ENCODE data around the gene SESN3. TPM values are rescaled to one million over a fixed set of nuclear protein-coding genes. Genes with fewer than 3 reads are reported as not detected.
"Not testable (repeated sequence)": the region's sequence is repeated elsewhere in the genome, so short reads cannot be mapped to it uniquely, and the experiment has no call there.

The SESN3 gene
- total RNA-seq, 1 experiment from 2014 or later: 2.1 TPM

DNA sequence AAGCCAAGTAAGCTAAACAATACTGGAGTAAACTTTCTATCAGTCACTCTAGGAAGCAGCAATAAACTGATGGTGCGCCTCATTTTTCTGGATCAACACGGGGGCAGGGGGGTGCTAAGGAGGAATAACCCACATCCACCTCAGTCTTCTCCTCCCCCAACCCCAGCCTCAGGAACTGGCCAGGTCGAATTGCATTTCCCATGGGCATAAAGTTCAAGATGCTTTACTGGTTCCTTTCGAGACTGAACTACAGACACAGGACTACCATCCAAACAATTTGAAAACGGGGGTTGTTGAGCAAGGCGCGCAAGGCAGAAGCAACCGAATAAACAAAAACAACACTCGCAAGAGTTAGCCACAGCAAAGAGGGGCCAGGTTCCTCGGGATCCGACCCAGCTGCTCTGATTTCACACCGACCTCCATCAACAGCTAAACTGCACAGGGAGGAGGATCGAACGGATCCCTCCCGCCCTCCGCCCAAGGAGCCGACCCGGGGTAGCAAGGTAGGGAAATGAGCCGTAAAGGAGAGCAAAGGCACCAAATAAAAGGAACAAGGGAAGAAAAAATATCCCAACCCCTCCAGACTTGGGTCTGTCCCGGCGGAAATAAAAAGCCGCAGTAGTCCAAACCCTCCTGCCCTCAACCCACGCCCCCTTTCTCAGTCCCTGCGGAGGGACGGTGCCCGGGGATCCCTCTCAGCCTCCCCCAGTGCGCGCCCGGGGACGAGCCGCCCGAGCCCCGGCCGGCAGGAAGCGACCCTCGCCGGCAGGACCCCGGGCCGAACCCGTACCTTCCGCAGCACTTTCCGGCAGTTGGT lies 801 bp downstream of the SESN3 start:
- in situ Hi-C loops (cut with HindIII; ENCODE audit: low pct_unique_long_range_greater_than_20kb, low sequenced_read_pairs): no loop called here

GRCh38 chr11:95229199-95229992 lies 1.6 kb downstream of the SESN3 start:
- in situ Hi-C loops (cut with HindIII; ENCODE audit: low pct_unique_long_range_greater_than_20kb, low sequenced_read_pairs): no loop called here

More for the DNA sequence above, 801 bp downstream of the SESN3 start:
- peak; percentile 23 for DNase-seq (ENCODE audit: low read depth)

GRCh38 chr11:95228081-95228749 lies 2.8 kb downstream of the SESN3 start:
- in situ Hi-C loops (cut with HindIII; ENCODE audit: low pct_unique_long_range_greater_than_20kb, low sequenced_read_pairs): no loop called here

More at GRCh38 chr11:95229199-95229992, 1.6 kb downstream of the SESN3 start:
- DNase-seq (ENCODE audit: low read depth): no peak

DNA sequence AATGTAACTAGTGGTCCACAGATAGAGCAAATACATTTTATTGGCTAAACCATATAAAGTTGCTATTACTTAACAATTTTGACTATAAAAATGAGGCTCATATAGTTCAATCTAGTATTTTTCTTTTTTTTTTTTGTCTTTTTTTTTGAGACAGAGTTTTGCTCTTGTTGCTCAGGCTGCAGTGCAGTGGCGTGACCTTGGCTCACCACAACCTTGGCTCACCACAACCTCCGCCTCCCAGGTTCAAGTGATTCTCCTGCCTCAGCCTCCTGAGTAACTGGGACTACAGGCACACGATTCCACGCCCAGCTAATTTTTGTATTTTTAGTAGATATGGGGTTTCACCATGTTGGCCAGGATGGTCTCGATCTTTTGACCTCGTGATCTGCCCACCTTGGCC lies 3.9 kb downstream of the SESN3 start:
- in situ Hi-C loops (cut with HindIII; ENCODE audit: low pct_unique_long_range_greater_than_20kb, low sequenced_read_pairs); DNase-seq (ENCODE audit: low read depth): not testable (repeated sequence)

More at GRCh38 chr11:95228081-95228749, 2.8 kb downstream of the SESN3 start:
- DNase-seq (ENCODE audit: low read depth): no peak

GRCh38 chr11:95222817-95223216 lies 8.2 kb downstream of the SESN3 start:
- in situ Hi-C loops (cut with HindIII; ENCODE audit: low pct_unique_long_range_greater_than_20kb, low sequenced_read_pairs): no loop called here
- DNase-seq (ENCODE audit: low read depth): no peak

- no peak for DNase-seq (ENCODE audit: low read depth)
- in situ Hi-C loops (cut with HindIII; ENCODE audit: low pct_unique_long_range_greater_than_20kb, low sequenced_read_pairs): no loop called here
Observed at GRCh38 chr11:95219599-95219998, 11.4 kb downstream of the SESN3 start.

GRCh38 chr11:95218149-95218548 lies 12.9 kb downstream of the SESN3 start:
- in situ Hi-C loops (cut with HindIII; ENCODE audit: low pct_unique_long_range_greater_than_20kb, low sequenced_read_pairs): no loop called here
- no peak for DNase-seq (ENCODE audit: low read depth)

- DNase-seq (ENCODE audit: low read depth): no peak
- in situ Hi-C loops (cut with HindIII; ENCODE audit: low pct_unique_long_range_greater_than_20kb, low sequenced_read_pairs): no loop called here
Observed at GRCh38 chr11:95212609-95213008, 18.4 kb downstream of the SESN3 start.

DNA sequence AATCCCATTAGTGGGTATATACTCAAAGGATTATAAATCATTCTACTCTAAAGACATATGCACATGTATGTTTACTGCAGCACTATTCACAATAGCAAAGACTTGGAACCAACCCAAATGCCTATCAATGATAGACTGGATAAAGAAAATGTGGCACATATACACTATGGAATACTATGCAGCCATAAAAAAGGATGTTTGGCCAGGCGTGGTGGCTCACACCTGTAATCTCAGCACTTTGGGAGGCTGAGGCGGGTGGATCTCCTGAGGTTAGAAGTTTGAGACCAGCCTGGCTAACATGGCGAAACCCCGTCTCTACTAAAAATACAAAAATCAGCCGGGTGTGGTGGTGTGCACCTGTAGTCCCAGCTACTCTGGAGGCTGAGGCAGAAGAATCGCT lies 21.5 kb downstream of the SESN3 start:
- DNase-seq (ENCODE audit: low read depth); in situ Hi-C loops (cut with HindIII; ENCODE audit: low pct_unique_long_range_greater_than_20kb, low sequenced_read_pairs): not testable (repeated sequence)

DNA sequence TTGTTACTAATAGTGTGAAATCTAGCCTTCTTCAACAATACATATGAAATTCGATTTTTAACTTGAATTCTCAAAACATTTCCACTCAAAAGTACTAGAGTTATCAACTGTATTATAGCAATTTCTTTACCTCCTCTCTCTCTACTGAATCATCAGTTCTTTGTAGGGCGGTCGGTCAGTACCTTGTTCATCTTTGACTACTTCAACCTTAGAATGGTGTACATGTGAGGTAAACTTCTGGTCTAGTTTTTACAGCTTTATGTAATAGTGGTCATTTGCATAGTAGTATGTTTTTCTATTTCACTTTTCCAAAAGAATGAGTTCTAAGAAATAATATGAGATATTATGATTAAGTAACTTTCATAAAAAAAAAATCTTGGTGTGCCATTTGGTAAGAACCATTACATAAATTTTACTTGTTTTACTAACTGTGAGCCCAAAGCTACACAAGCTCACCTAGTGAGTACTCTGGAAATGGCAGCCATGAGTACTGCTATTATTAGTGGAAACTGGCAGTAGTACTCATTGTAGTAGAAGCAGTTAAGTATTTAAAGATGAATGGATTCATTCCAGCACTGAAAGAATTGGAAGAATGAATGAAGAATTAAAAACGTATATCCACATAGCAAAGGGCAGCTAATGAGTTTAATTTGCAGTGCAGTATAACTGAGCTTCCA lies 30.1 kb downstream of the SESN3 start:
- in situ Hi-C loops (cut with HindIII; ENCODE audit: low pct_unique_long_range_greater_than_20kb, low sequenced_read_pairs): no loop called here
- no peak for DNase-seq (ENCODE audit: low read depth)

- DNase-seq (ENCODE audit: low read depth): no peak
- in situ Hi-C loops (cut with HindIII; ENCODE audit: low pct_unique_long_range_greater_than_20kb, low sequenced_read_pairs): no loop called here
Observed at GRCh38 chr11:95195831-95196230, 35.2 kb downstream of the SESN3 start.

DNA sequence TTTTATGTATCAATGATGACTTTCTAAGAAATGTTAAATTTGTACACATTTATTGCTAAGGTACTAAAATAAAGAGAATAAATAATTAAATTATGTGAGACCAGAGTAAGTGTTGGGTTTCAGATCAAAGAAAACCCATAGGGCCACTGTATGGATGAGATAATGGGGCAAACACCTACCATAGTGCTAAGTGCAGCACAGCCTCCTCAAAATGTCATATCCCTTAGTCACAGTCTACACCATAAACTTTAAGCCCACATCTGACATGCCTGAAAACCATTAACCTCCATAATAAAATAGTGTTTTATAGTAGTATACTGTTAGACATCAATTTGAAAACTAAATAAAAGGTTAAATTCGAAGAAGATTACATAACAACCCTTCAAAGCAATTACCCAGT lies 37.5 kb downstream of the SESN3 start:
- in situ Hi-C loops (cut with HindIII; ENCODE audit: low pct_unique_long_range_greater_than_20kb, low sequenced_read_pairs): no loop called here
- no peak for DNase-seq (ENCODE audit: low read depth)

DNA sequence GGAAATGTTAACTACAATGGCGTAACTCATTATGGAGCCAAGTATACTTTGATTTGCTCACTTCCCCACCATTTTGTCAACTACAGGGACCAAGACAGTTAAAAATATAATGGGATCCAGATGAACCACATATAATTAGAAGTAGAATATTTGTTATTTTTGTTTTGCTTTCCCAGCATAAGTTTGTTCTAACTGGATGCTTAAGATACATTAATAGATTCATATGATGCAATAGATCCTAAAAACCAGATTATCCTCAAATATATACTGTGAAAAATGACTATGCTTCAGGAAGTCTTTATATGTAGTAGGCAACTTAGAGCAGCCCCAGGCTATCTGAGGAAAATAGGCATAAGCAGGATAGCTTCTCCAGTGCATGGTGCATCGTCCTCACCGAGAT lies 38.3 kb downstream of the SESN3 start:
- in situ Hi-C loops (cut with HindIII; ENCODE audit: low pct_unique_long_range_greater_than_20kb, low sequenced_read_pairs): no loop called here
- no peak for DNase-seq (ENCODE audit: low read depth)

DNA sequence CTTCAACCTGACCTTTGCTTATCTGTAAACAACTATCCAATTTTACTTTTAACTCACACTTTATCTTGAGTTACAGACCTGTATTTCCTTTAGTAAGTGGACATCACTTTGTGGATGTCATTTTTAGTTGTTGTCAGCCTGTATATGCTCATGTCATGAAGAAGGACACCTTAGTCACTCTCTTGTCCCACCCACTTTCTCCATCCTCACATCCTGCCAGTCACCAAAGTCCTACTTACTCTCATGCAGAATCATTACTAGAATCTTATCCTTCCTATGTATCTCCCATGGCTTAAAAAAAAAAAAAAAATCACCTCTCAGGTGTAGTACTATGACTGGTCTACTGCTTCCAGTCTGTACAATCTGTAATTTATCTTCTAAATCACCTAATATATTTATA lies 43.3 kb downstream of the SESN3 start:
- in situ Hi-C loops (cut with HindIII; ENCODE audit: low pct_unique_long_range_greater_than_20kb, low sequenced_read_pairs): no loop called here
- DNase-seq (ENCODE audit: low read depth): no peak

- DNase-seq (ENCODE audit: low read depth): no peak
- in situ Hi-C loops (cut with HindIII; ENCODE audit: low pct_unique_long_range_greater_than_20kb, low sequenced_read_pairs): no loop called here
Observed at GRCh38 chr11:95182397-95182796, 48.6 kb downstream of the SESN3 start.

- no peak for DNase-seq (ENCODE audit: low read depth)
- in situ Hi-C loops (cut with HindIII; ENCODE audit: low pct_unique_long_range_greater_than_20kb, low sequenced_read_pairs): no loop called here
Observed at GRCh38 chr11:95175818-95176380, 55.1 kb downstream of the SESN3 start.

DNA sequence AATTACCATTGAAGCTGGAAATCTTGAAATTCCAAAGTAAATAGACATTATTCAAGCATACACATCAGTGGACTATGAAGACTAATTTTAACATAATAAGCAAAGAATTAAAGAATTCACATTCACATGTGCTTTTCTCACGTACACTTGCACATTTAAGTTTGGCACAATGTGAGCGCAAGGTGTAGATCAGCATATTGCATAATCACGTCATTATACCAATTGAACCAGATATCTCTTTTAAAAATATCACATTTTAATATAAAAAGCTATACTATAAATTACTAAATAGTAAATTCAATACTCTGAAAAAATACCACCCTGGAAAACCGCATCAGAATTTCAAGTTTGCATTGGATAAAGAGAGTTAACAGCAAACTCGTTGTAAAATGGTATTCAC lies 60.7 kb downstream of the SESN3 start:
- no peak for DNase-seq (ENCODE audit: low read depth)
- in situ Hi-C loops (cut with HindIII; ENCODE audit: low pct_unique_long_range_greater_than_20kb, low sequenced_read_pairs): no loop called here

GRCh38 chr11:95166781-95167180 lies 64.2 kb downstream of the SESN3 start:
- in situ Hi-C loops (cut with HindIII; ENCODE audit: low pct_unique_long_range_greater_than_20kb, low sequenced_read_pairs): no loop called here
- no peak for DNase-seq (ENCODE audit: low read depth)
